Chondrocyte (in vitro differentiated cells): ENCODE measurements around the gene FTCD. TPM values are rescaled to one million over a fixed set of nuclear protein-coding genes. Genes with fewer than 3 reads are reported as not detected.

ENCODE experiments used
- DNase-seq: peaks from one replicate; pipeline ENCODE4 v3.0.0; 2021; ENCODE audit warnings: mixed read lengths, low spot score
- H3K27ac Mint-ChIP-seq: one replicate; pipeline ENCODE4 v1.8.0; 2021; ENCODE audit warnings: mild to moderate bottlenecking, moderate library complexity, mixed read lengths; ENCODE audit not compliant: unreplicated experiment
- H3K27me3 Mint-ChIP-seq: 2 replicates; pipeline ENCODE4 v1.8.0; 2021; ENCODE audit warnings: low read depth, mixed read lengths
- H3K36me3 Mint-ChIP-seq: 2 replicates; pipeline ENCODE4 v1.8.0; 2021; ENCODE audit warnings: low read depth, mixed read lengths
- H3K4me1 Mint-ChIP-seq: 2 replicates; pipeline ENCODE4 v1.8.0; 2021; ENCODE audit warnings: low read depth, mild to moderate bottlenecking, mixed read lengths
- H3K4me3 Mint-ChIP-seq: one replicate; pipeline ENCODE4 v1.8.0; 2021; ENCODE audit warnings: mild to moderate bottlenecking, moderate library complexity, mixed read lengths; ENCODE audit not compliant: unreplicated experiment
- H3K9me3 Mint-ChIP-seq: 2 replicates; pipeline ENCODE4 v1.8.0; 2021; ENCODE audit warnings: low read depth, mixed read lengths
- total RNA-seq: library from RNA; stranded (reverse); gene quantifications from 3 replicates; pipeline ENCODE4 v1.2.1, GENCODE V29; 2021
- TF ChIP-seq, protein P1 (sequence below): fragments of 200-600 bp; sonication (generic); IDR thresholded peaks from 2 replicates; pipeline ENCODE4 v1.5.0; 2021; ENCODE audit warnings: antibody characterized with exemption, mild to moderate bottlenecking, moderate library complexity

The FTCD gene
- total RNA-seq, 1 donor from 2014 or later = 1.7 TPM

DNA sequence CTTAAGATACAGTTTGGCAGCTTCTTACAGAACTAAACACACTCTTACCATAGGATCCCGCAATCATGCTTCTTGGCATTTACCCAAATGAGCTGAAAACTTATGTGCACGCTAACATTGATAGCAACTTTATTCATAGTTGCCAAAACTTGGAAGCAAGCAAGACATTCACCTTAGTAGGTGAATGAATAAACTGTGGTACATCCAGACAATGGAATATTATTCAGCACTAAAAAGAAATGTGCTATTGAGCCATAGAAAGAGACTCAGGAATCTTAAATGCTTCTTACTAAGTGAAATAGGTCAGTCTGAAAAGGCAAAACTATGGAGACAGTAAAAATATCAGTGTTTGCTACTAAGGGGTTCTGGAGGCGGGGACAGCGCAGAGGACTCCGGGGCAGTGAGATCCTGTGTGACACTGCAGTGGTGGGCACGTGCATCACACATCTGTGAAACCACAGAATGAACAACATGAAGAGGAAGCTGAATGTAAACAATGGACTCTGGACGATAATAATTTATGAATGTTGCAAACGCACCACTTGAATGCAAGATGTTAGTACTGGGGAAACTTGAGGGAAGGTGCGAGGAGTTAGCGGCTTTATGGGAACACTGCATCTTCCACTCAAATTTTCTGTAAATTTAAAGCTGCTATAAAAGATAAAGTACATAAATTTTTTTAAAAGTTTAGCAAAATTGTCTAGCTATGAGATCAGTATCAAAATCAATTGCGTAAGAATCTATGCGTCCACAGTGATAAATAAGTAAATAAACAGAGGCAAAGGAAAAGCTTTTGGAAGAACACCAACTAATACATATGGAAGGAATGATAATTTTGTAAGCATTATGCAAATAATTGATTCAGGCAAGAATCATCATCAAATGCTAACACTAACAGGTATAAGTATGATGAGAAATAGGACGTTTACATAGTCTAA lies 44.3 kb upstream of the FTCD start:
- TF ChIP-seq, protein P1, sequence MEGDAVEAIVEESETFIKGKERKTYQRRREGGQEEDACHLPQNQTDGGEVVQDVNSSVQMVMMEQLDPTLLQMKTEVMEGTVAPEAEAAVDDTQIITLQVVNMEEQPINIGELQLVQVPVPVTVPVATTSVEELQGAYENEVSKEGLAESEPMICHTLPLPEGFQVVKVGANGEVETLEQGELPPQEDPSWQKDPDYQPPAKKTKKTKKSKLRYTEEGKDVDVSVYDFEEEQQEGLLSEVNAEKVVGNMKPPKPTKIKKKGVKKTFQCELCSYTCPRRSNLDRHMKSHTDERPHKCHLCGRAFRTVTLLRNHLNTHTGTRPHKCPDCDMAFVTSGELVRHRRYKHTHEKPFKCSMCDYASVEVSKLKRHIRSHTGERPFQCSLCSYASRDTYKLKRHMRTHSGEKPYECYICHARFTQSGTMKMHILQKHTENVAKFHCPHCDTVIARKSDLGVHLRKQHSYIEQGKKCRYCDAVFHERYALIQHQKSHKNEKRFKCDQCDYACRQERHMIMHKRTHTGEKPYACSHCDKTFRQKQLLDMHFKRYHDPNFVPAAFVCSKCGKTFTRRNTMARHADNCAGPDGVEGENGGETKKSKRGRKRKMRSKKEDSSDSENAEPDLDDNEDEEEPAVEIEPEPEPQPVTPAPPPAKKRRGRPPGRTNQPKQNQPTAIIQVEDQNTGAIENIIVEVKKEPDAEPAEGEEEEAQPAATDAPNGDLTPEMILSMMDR = no peak
- H3K36me3 Mint-ChIP-seq = peaks cover 39% of the 10 kb centered on the region
- H3K4me3 Mint-ChIP-seq = no peak overlapping the region
- no peaks in the 10 kb centered on the region for H3K9me3 Mint-ChIP-seq
- H3K4me1 Mint-ChIP-seq = no peaks in the 10 kb centered on the region
- peak overlapping the region; percentile 14 for H3K27ac Mint-ChIP-seq
- no peaks in the 10 kb centered on the region for H3K27me3 Mint-ChIP-seq
- no peak for DNase-seq

DNA sequence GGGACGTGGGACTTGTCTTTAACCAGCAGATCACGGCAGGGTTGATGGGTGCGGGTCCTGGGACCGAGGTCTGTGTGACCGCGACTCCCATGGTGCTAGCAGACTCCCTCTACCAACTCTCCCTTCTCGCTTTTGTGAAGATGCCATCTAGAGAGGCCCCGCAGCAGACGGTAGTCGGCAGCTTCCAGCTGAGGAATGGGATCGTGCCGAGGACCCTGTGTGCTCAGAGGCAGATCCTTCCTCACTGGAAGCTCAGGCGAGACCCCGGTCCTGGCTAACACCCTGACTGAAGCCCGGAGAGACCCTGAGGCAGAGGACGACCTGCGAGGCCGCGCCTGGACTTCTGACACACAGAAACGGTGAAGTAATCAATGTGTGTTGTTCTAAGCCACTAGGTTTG lies 41.4 kb upstream of the FTCD start:
- Mint-ChIP-seq H3K27me3 (no peaks in the 10 kb centered on the region), H3K4me3 (no peak overlapping the region), H3K27ac (no peak overlapping the region), H3K36me3 (peaks cover 39% of the 10 kb centered on the region), H3K4me1 (no peaks in the 10 kb centered on the region), H3K9me3 (no peaks in the 10 kb centered on the region)
- DNase-seq = peak; percentile 63
- TF ChIP-seq, protein P1 = no peak

DNA sequence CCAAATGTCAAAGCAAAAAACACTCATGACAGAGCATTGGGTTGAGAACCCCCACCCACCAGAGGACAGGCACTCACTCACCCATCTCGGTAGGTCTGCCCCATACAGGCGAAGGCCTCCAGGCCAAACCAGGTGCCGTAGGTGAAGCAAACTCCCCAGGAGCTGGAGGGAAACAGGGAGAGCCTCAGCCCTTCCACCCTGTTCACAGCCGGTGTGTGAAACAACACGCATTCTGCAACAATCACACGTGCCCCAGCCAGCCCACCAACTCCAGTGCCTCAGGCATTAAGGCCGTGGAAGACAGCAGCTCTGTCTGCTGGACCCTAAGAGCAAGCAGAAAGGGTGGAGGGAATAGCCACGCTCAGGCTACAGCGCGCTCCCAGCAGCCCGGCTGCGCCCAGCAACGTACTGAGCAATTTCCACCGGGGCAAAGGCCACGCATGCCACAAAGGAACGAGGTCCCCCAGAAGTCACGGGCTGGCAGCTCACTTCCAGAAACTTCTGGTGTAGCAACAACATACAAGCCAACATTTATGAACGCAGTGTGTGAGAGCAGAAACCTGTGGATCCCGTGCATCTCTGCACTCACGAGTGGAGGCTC lies 40.3 kb upstream of the FTCD start:
- H3K36me3 Mint-ChIP-seq = peaks cover 42% of the 10 kb centered on the region
- DNase-seq = peak; percentile 58
- H3K9me3 Mint-ChIP-seq = no peaks in the 10 kb centered on the region
- H3K27me3 Mint-ChIP-seq = no peaks in the 10 kb centered on the region
- TF ChIP-seq, protein P1 = no peak
- no peak overlapping the region for H3K4me3 Mint-ChIP-seq
- H3K4me1 Mint-ChIP-seq = peaks cover 9% of the 10 kb centered on the region
- H3K27ac Mint-ChIP-seq = no peak overlapping the region

DNA sequence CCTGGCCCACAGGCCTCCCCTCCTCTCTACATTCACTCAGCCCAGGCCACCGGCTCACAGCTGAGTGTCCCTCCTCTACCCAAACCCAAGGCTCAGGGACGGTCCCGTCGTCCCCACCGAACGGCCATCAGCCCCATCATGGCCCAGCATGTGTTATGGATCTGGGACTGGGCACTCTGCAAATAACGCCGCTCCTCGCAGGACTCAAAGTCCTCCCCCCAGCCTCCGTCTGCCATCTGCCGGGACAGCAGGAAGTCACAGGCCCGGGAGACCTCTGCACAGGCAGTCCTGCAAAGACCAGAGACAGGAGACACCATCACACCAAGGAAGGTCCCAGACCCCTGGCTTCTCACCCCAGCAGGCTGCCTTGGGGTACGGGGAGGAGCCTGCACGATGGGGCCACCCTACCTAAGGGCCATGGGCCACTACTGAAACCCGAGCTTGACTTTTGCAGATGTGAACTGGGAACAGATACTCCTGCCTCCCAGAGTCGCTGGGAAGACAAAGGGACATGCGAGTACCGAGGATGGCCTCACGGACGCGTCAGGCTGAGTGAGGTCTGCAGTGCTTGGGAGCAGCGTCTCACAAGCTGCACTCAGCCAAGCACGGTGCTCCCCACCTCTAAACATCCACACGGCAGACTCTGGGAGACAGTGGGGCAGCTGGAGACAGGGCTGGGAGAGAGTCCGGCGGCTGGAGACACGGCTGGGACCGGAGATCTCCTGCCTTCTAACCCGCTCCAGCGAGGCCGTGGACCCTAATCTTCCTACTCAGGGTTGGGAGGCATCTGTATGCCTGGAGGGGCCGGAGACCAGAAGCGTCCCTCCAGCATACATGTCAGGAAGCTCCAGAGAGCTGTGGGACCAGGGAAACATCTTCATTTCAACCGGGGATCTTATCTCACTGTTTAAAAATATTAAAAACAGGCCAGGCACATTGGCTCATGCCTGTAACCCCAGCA lies 39.3 kb upstream of the FTCD start:
- Mint-ChIP-seq H3K27me3 (no peaks in the 10 kb centered on the region), H3K4me1 (peaks cover 15% of the 10 kb centered on the region), H3K9me3 (no peaks in the 10 kb centered on the region), H3K27ac (no peak overlapping the region), H3K4me3 (no peak overlapping the region), H3K36me3 (peaks cover 37% of the 10 kb centered on the region)
- TF ChIP-seq, protein P1 = no peak
- DNase-seq = peak; percentile 71
